ENCODE measurements around the gene SMR3A.
A peak's percentile ranks its signal among the peaks of the same experiment; 100 is the strongest.

SMR3A gene

GRCh38 chr4:70360460-70360859 lies at the start of gene SMR3A:
SMR3A (plus strand) TSS chr4:70360760; CDS start chr4:70362116, 1,356 bp downstream.
- no peak for DNase-seq

DNA sequence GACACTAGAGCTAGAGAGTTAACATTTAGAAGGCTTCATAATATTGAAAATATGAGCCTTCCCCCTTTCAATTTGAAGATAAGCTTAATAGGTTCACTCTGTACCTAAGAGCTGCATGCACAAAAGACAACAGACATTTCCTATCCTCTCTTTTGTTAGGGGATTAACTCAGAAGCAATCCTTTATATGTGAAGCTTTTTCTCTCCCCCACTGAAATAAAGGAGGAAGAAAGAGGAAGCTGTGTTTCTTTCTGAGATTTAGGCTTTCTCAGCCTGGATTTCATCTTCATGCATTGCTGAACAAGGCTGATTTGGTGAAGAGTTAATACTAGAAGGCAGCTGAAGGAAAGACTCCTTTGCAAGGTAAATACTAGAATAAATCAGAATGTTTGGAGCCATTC lies 46.8 kb upstream of the SMR3A start:
- DNase-seq: no peak

- no peak for DNase-seq
Observed at GRCh38 chr4:70315928-70316327, 44.6 kb upstream of the SMR3A start.

DNA sequence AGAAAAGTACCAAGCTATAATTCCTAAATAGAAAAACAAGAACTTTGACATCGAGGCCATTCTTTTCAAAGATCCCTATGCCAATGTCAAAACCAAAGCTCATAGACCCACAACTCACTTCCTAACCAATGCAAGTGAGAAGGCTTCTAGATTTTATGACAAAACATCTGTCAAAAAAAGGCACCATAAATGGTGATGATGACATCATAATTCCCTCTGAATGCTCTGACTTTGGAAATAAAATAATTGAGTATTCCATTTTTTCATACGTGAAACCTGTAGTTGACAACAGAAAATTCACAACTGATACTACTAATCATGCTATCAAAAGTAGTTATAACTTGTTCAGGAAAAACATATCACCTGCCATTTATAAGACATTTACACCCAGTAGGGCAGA lies 34.5 kb upstream of the SMR3A start:
- DNase-seq: no peak

GRCh38 chr4:70334681-70335080 lies 25.9 kb upstream of the SMR3A start, which contains the start of gene CABS1:
CABS1 (plus strand) TSS chr4:70334981; CDS start chr4:70335040, 59 bp downstream.
- DNase-seq: no peak

GRCh38 chr4:70336043-70336442 lies 24.5 kb upstream of the SMR3A start:
- DNase-seq: no peak

- no peak for DNase-seq
Observed at GRCh38 chr4:70337886-70338420, 22.6 kb upstream of the SMR3A start.

DNA sequence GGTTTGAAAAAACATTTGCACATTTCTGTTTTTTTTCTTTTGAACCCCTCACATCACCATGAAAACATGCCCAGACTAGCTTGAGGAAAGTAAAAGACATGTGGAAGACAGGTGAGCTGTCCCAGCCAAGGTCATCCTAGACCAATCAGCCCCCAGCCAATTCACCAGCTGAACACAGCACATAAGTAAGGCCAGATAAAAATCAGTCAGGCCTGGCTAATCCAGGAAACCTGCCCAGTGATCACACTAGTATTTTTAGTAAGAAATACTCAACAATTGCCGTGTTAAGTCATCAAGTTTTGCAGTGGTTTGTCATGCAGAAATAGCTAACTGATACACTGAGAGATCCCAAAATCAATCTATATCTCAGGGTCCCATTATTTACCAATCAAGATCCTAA lies 4.4 kb upstream of the SMR3A start:
- no peak for DNase-seq

DNA sequence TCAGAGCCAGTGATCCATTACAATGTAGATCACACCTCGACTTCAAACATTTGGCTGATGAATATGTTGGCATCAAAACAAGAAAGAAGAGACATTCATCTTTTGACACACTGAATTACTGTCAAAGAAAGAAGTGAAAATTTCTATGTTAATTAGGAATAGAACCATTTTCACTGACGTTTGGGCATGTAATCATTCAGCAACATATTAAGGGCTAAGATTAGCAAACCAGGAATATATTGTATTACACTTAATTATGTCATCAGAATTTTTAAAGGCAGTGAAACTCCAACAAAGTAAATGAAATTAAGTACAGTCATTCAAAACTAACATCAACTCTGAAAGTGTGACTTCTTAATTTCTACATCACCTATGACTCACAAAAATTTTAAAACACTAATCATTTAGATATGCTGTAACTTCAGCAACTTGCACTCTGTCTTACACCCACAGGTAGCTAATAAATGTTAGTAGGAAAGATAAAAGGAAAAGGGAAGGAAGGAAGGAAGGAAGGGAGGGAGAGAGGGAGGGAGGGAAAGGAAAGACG lies 1.4 kb upstream of the SMR3A start:
- DNase-seq: no peak

DNA sequence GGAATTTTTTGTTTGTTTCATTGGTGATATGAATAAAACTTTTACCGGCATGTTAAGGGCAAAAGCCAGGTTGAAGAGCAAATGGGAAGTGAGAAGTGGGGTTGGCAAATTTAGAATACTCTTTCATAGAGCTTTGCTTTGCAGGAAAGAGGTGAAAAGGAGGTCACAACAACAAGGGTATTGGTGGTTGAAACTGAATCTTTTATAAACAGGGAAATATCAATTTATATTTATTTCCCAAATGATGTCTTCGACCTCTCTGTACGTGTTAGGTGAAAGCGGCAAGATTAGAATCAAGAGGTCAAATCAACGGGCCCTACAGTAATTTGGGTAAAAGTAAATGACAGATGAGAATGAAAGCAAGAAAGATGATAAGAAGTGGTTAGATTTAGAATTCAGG lies 3.4 kb downstream of the SMR3A start:
- no peak for DNase-seq

GRCh38 chr4:70365479-70365878 lies 4.9 kb downstream of the SMR3A start:
- DNase-seq: peak; percentile 9

GRCh38 chr4:70367813-70368212 lies 7.3 kb downstream of the SMR3A start:
- DNase-seq: no peak

DNA sequence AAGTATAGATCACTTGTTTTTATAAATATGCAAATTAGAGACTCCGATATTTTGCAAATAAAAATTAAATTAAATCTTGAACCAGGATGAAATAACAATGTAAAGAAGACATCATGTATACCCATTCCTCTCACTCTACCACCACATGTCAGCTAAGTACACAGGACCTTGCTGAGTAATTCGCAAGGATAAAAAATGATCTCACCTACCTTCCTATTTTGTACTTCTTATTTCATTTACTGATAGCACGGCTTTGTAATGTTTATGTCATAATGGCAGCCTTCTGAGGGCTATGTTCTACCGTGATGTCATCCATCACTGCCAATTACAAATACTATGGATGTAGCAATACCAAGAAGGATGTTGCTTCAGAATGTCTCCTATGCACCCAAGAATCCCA lies 11.4 kb downstream of the SMR3A start:
- DNase-seq: no peak

GRCh38 chr4:70372760-70373159 lies 12.2 kb downstream of the SMR3A start:
- no peak for DNase-seq

DNA sequence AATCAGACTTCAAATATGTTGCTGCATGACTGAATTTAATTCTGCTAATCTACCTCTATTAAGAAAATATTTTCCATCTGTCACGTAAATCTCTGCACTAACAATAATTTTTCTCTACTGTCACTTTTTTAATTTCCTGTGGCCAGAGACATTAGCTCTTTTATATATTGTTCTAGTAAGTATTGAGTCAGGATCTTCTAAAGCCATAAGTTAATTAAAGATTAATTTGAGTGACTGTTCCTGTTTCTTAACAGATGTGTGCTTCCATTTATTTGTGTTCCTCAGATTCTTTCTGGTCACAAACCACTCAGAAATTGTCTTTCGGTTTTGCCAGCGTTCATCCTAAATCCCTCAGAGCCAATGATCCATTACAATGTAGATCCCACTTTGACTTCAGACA lies 20.0 kb downstream of the SMR3A start:
- no peak for DNase-seq

- DNase-seq: no peak
Observed at GRCh38 chr4:70382691-70383181, 22.2 kb downstream of the SMR3A start, which contains the start of gene SMR3B. SMR3B (plus strand) TSS chr4:70383131; CDS start chr4:70384511, 1,380 bp downstream.

- DNase-seq: no peak
Observed at GRCh38 chr4:70392057-70392776, 31.7 kb downstream of the SMR3A start.

DNA sequence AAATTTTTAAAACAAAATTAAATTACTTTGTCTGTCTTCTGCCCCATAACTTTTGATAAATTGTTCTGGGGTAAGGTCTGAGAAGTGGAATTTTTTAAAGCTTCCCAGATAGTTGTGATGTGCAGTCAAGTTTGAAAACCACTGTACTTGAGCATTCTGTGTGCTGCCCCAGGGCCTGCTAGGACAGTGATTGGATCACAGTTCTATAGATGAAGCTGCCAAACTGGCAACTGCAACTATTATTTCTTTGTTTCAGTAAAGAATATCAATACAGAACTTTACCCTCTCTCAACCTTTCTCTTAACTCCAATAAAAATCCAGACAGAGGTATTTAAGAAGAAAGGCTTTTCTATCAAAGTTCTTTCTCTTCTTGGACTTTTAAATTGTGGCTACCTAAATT lies 37.0 kb downstream of the SMR3A start, which contains the start of gene OPRPN:
TSS of gene OPRPN (plus strand) at position 361 of the 400 bp plus-strand sequence. CDS start 1,346 bp downstream, outside the sequence.
- DNase-seq: no peak

GRCh38 chr4:70399319-70399718 lies 38.8 kb downstream of the SMR3A start:
- no peak for DNase-seq

DNA sequence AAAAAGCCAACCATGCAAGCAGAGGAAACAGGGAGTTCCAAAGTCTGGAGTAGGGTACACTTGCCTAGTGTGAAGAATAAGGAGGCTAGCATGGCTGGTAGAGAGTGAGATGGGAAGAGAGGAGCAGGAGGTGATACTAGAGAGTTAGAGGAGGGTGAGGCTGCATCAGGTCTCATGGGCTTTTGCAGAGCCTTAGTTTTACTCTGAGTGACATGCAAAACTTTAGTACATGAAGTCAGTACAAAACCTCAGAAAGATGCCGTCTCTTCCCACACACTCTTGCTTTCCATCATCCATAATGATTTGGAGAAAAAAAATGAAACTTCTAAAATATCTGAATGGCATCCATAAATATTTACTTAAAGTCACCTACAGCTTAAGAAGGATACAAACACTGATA lies 42.2 kb downstream of the SMR3A start:
- DNase-seq: no peak

GRCh38 chr4:70405765-70406164 lies 45.2 kb downstream of the SMR3A start:
- no peak for DNase-seq

Data from NCI-H446 treated with DMSO at 0.1 percent for 48 hours (cell line).